Measurements from ENCODE around the gene SERAC1.

GRCh38 chr6:158158123-158158522 is 9.9 kb downstream of the SERAC1 start:
- TF ChIP-seq CTCF (conservative IDR thresholded peaks at IDR 0.05) (no peak), ZFX (IDR thresholded peaks at IDR 0.05) (no peak)
